GM21526 (cell line): ENCODE data around the gene PRCC.

Source experiments
- ATAC-seq: cut with Tn5 transposase; IDR thresholded peaks from one replicate; pipeline ENCODE4 v1.9.1; 2021; ENCODE audit warnings: moderate library complexity; ENCODE audit not compliant: unreplicated experiment, low FRiP score

Gene PRCC

GRCh38 chr1:156811168-156811567 lies 43.8 kb downstream of the PRCC start:
- no peak for ATAC-seq

- ATAC-seq, result no peak
These were observed 45.1 kb downstream of the PRCC start for GRCh38 chr1:156812293-156812990.

DNA sequence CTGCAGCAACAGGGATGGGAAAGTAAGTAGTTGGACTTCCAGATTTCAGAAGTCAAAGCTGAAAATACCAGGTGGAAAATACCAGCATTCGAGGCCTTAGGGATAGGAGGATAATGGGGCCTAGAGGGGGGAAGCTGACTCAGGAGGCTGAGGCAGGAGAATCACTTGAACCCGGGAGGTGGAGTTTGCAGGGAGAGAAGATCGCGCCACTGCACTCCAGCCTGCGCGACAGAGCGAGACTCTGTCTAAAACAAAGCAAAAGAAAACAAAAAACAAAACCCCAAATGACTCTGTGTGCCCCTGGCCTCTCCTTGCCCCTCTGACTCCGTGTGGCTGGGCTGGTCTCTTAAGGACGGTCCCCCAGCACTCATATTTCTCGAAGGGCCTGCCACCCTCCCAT lies 46.0 kb downstream of the PRCC start:
- no peak for ATAC-seq

DNA sequence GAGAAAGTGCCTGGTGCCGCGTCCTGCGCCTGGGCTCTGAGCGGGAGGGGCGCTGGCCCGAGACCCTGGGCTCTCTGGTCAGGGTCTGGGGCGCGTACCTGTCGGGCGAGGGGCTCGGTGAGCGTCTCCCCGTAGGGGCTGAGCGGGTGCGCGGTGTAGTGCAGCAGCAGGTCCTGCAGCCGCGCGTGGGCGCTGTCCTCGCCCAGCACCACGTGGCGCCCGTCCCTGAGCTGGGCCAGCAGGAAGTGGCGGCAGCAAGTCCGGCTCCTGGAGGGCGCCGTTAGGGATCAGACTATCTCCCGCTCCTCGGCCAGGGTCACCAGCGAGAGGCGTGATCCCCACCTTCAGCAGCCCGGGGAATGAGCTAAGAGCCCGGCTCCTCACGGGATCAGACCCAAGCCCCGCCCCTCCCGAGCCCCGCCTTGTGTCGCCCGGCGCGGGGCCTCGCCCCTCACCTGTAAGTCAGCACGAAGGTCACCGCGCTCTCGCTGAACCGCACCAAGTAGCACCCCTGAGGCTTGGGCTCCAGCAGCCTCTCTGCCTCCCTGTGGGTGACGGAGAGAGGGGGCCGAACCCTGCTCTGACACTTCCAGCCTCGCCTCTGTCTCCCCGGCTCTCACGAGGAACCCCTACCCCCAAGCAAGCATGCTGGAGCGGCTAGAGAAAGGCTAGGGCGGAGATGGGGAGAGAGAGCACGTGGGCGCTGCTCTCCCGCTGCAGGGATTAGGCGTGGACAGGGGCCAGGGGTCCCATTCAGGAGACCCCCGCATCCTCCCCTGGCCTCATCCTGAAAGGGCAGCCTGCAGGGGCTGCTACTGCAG lies 46.6 kb downstream of the PRCC start:
- ATAC-seq, result no peak

DNA sequence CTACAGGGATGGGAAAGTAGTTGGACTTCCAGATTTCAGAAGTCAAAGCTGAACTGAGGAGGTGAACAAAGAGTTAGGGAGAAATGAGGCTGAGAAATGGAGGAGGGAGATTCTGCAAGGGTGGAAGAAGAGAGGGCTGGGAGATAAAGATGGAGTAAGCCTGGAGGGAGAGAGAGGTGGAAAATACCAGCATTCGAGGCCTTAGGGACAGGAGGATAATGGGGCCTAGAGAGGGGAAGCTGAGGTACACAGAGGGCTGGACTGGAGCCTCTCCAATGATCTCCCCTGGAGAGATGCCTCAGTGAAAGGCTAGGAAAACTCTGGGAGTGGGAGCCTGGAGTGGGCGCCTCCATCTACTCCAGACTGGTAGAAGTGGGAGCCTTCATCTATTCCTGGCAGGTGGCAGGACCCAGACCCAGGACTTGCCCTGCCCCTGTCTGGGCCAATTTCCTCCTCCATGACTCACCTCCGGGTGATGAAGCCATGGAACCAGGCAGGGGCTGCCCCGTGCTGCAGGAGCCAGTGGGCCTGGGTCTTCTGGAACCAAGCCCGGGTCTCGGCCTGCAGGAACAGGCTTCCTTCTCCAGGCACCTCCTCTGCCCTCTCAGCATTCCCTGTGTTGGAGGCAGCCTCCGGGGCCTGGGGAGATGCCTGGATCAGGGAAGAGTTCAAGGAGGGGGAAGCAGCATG lies 47.4 kb downstream of the PRCC start:
- no peak for ATAC-seq

GRCh38 chr1:156815307-156815826 lies 48.0 kb downstream of the PRCC start:
- no peak for ATAC-seq

DNA sequence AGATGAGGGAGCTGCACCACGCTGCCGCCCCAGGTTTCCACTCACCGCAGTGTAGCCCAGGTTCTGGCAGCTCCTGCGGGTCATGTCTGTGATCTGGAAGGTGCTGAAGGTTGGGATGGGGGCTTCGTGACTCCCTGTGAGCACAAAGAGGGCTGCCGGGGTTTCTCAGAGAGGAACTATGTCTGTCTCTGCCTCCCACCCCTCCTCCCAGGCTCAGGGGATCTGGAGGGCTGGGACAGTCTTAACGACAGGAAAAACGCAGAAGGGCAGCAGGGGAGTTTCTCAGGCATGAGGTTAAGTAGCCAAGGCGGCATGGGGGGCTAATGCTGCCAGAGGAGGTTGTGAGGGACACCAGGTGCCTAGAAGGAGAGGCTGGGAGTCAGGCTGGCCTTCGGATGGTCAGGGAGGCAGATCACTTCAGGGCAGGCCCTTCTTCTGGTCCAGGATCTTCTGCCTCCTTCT lies 48.7 kb downstream of the PRCC start:
- no peak for ATAC-seq

GRCh38 chr1:156816561-156817328 lies 49.4 kb downstream of the PRCC start, which contains the start of gene SH2D2A:
Gene SH2D2A, minus strand, starts transcription at chr1:156816848. Its CDS starts 140 bp downstream, at chr1:156816708.
- peak; percentile 63 for ATAC-seq

- ATAC-seq, result no peak
These were observed 54.5 kb downstream of the PRCC start for GRCh38 chr1:156821801-156822200.

DNA sequence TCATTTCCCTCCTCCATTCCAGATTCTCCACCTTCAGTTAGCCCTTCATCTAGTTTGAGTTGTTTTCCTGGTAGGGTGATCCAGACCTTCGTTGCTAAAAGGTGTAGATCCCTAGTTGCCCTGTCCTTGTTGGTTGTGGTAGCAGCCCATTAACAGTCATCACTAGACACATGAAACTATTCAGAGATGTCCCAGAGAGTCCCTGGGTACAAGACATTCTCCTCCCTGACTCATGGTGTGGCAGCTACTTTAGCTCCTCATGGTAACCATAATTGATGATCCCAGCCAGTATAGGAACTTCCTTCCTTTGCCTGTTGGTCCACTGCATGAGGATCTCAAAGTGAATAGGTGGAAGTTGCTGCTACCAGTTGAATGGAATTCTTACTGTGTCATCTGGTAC lies 55.3 kb downstream of the PRCC start:
- ATAC-seq, result no peak

GRCh38 chr1:156823210-156823790 lies 56.0 kb downstream of the PRCC start:
- ATAC-seq, result no peak

- ATAC-seq, result no peak
These were observed 59.3 kb downstream of the PRCC start for GRCh38 chr1:156826630-156827029.

DNA sequence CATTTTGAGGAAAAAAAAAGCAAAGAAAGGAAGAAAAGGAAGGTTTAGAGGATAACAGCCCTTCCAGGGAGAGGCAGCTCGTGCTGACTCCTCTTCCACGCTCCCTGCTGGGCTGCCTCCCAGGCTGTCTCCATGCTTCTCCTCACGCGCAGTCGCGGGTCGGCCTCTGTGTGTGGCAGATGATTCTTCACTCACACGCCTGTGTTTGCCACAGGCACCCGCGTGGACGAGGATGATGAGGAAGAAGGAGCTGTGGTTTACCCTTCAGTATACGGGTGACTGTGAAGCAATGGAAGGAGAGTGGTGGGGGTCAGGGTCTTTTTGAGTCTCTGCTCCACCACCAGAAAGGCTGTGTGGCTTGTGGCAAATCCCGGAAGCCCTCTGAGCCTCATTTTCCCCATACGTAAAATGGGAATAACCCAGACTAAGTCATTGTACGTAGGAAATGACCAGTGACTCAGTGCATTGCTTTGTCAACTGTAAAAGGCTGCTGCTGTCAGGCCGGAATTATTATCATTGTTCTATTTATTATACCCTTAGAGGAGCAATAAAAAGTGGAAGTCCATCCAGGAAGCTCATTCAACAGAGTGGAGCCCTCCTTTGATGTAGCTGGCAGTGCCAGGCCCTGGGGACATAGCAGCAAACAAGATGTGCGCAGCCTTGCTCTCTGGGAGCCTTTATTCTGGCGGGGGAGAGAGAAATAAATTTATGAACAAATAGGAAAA lies 61.2 kb downstream of the PRCC start:
- ATAC-seq, result no peak

DNA sequence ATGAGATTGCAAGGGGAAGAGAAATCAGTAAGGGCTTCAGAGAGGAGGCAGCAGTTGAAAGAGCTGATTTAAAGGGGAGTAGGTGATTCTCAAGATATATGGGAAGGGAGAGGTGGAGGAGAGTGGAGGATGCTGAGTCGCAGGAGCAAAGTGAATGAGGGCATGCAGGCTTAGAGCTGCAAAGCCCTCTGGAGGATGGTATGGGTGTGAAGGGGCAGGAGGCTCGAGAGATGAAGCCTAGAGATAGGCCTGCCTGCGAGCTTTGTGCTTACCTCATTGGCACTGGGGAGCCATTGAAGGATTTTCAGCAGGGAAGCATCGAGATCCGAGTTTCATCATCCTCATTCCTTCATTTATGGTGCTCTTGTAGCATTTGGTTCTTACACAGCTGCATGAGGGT lies 65.1 kb downstream of the PRCC start:
- no peak for ATAC-seq

GRCh38 chr1:156833603-156834002 lies 66.3 kb downstream of the PRCC start:
- no peak for ATAC-seq

GRCh38 chr1:156834322-156834721 lies 67.0 kb downstream of the PRCC start:
- ATAC-seq, result no peak

- ATAC-seq, result no peak
These were observed 68.8 kb downstream of the PRCC start for GRCh38 chr1:156836041-156836654.

DNA sequence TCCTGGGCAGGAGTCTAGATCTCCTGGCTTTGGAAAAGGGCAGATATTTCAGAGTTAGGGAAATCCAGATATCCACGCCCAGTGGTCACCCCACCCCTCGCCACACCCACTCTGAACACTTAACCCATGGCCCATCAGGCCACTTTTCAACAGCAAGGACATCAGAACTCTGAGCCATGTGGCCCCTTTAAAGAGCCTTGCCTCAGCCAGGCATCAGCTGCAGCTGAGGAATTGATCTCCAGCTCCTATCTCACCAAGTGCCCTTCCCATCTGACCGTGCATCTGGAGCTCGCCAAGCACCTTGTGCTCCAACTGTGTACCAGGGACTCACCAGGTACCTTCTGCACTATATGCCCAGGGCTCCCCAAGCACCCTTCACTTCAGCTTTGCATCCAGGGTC lies 69.6 kb downstream of the PRCC start:
- no peak for ATAC-seq

DNA sequence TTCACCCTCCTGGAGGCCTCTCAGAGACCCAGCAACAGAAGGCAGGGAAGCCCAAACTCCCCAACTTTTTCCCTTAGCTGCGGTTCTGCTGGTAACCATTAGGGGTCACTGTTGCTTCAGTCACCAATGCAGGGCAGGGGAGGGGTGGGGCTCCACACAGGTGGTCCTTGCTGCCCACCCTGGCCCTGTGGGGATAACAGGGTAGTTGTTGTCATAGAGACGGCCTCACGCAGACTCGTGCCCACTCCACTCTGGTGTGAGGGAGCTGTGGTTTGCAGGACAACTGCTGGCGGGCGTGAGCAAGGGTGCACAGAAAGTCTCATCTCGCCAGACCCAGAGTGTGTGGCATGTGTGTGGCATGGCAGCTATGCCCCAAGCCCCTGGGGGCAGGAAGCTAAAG lies 71.6 kb downstream of the PRCC start:
- no peak for ATAC-seq
